Measurements from ENCODE around the gene TMEM208. TPM values are rescaled to one million over a fixed set of nuclear protein-coding genes. Genes with fewer than 3 reads are reported as not detected.
A peak's percentile ranks its signal among the peaks of the same experiment; 100 is the strongest.

Gene TMEM208
- polyA plus RNA-seq, 1 experiment: 79.7 TPM

GRCh38 chr16:67247192-67248072 is 20.5 kb downstream of the TMEM208 start, which contains the start of gene FHOD1:
FHOD1 (minus strand) TSS chr16:67247481; CDS start chr16:67247410, 71 bp downstream.
- CTCF ChIA-PET: interaction anchor here (1.0 to 4.8 kb wide), 8 partner anchors 11 to 269 kb away, joined by 3 to 24 read pairs (median 4); partner anchors contain the start of gene TMEM208
- Histone ChIP-seq H3K36me3 (ENCODE audit: control insufficient read depth, insufficient read depth, low read length) (no peaks in the 10 kb centered on the region), H3K4me3 (ENCODE audit: low read depth, low read length) (peak within 1 kb of the TSS; percentile 83), H3K27me3 (ENCODE audit: control insufficient read depth, insufficient read depth, low read length) (no peaks in the 10 kb centered on the region)
- TF ChIP-seq CTCF (IDR thresholded peaks at IDR 0.05; ENCODE audit: insufficient read depth, low read depth, low read length): no peak
- POLR2A ChIA-PET: interaction anchor here (0.6 kb wide), 1 partner anchor 77 kb away, joined by 3 read pairs; the partner anchor contains the start of gene NOL3
- DNase-seq (ENCODE audit: low read depth): peak; percentile 70

GRCh38 chr16:67248073-67248400 is 21.1 kb downstream of the TMEM208 start:
- CTCF ChIA-PET: interaction anchor here (1.0 to 4.8 kb wide), 5 partner anchors 10 to 268 kb away, joined by 3 to 24 read pairs (median 4); partner anchors contain the start of gene TMEM208
- TF ChIP-seq CTCF (IDR thresholded peaks at IDR 0.05; ENCODE audit: insufficient read depth, low read depth, low read length): no peak
- Histone ChIP-seq H3K4me3 (ENCODE audit: low read depth, low read length) (peak overlapping the region; percentile 52), H3K36me3 (ENCODE audit: control insufficient read depth, insufficient read depth, low read length) (peaks cover 3% of the 10 kb centered on the region), H3K27me3 (ENCODE audit: control insufficient read depth, insufficient read depth, low read length) (no peaks in the 10 kb centered on the region)
- no peak for DNase-seq (ENCODE audit: low read depth)
- POLR2A ChIA-PET: interaction anchor here (0.6 kb wide), 2 partner anchors 78 to 149 kb away, joined by 3 to 4 read pairs; partner anchors contain the start of gene NOL3

- peaks cover 3% of the 10 kb centered on the region for H3K36me3 ChIP-seq (ENCODE audit: control insufficient read depth, insufficient read depth, low read length)
- peak within 1 kb of the TSS; percentile 52 for H3K4me3 ChIP-seq (ENCODE audit: low read depth, low read length)
- no peak for DNase-seq (ENCODE audit: low read depth)
- ChIA-PET POLR2A (interaction anchor here (0.6 kb wide), 1 partner anchor 150 kb away, joined by 4 read pairs; no protein-coding TSS in a partner anchor), CTCF (interaction anchor here (1.0 to 4.8 kb wide), 8 partner anchors 9 to 267 kb away, joined by 3 to 24 read pairs (median 4); partner anchors contain the start of gene TMEM208)
- peak; percentile 6; the same call in 1 of the 2 replicates for TF ChIP-seq CTCF (IDR thresholded peaks at IDR 0.05; ENCODE audit: insufficient read depth, low read depth, low read length)
- H3K27me3 ChIP-seq (ENCODE audit: control insufficient read depth, insufficient read depth, low read length): no peaks in the 10 kb centered on the region
These were observed 21.7 kb downstream of the TMEM208 start, which contains the start of gene SLC9A5 for GRCh38 chr16:67248401-67249177. SLC9A5 (plus strand) TSS chr16:67248979; CDS start chr16:67249015, 36 bp downstream.

GRCh38 chr16:67249178-67250044 is 22.5 kb downstream of the TMEM208 start:
- ChIA-PET CTCF (interaction anchor here (0.6 to 4.8 kb wide), 9 partner anchors 8 to 216 kb away, joined by 3 to 24 read pairs (median 3); no protein-coding TSS in a partner anchor), POLR2A (no interaction called here)
- peaks cover 3% of the 10 kb centered on the region for H3K36me3 ChIP-seq (ENCODE audit: control insufficient read depth, insufficient read depth, low read length)

More at GRCh38 chr16:67249178-67250044, 22.5 kb downstream of the TMEM208 start:
- no peak for DNase-seq (ENCODE audit: low read depth)
- peak overlapping the region; percentile 52 for H3K4me3 ChIP-seq (ENCODE audit: low read depth, low read length)
- no peaks in the 10 kb centered on the region for H3K27me3 ChIP-seq (ENCODE audit: control insufficient read depth, insufficient read depth, low read length)
- TF ChIP-seq CTCF (IDR thresholded peaks at IDR 0.05; ENCODE audit: insufficient read depth, low read depth, low read length): no peak

Data from BJ (cell line).